NCI-H748 (cell line): ENCODE results near the gene SPRN.
"Not testable (repeated sequence)": the region's sequence is repeated elsewhere in the genome, so short reads cannot be mapped to it uniquely, and the experiment has no call there.

Source experiments
- DNase-seq: peaks from one replicate; lab custom pipeline; 2025; ENCODE audit not compliant: unreplicated experiment; lab: John Stamatoyannopoulos, UW

SPRN gene

GRCh38 chr10:133424601-133425000, at the start of gene SPRN:
TSS of gene SPRN (minus strand) at chr10:133424625. CDS start at chr10:133423681, 944 bp downstream.
- DNase-seq = not testable (repeated sequence)

- DNase-seq = no peak
Measured at GRCh38 chr10:133474027-133474426, 49.6 kb upstream of the SPRN start.

GRCh38 chr10:133473270-133473669, 48.8 kb upstream of the SPRN start:
- no peak for DNase-seq

GRCh38 chr10:133471300-133472109, 47.1 kb upstream of the SPRN start:
- no peak for DNase-seq

GRCh38 chr10:133469205-133469604, 44.8 kb upstream of the SPRN start:
- not testable (repeated sequence) for DNase-seq

- no peak for DNase-seq
Measured at GRCh38 chr10:133467286-133467911, 43.0 kb upstream of the SPRN start.

GRCh38 chr10:133466683-133467275, 42.4 kb upstream of the SPRN start:
- DNase-seq = no peak

- no peak for DNase-seq
Measured at GRCh38 chr10:133465950-133466474, 41.6 kb upstream of the SPRN start.

- DNase-seq = no peak
Measured at GRCh38 chr10:133465191-133465949, 40.9 kb upstream of the SPRN start.

- DNase-seq = no peak
Measured at GRCh38 chr10:133464582-133465031, 40.2 kb upstream of the SPRN start.

- no peak for DNase-seq
Measured at GRCh38 chr10:133462512-133463305, 38.3 kb upstream of the SPRN start.

GRCh38 chr10:133461841-133462240, 37.4 kb upstream of the SPRN start:
- no peak for DNase-seq

- DNase-seq = no peak
Measured at GRCh38 chr10:133461027-133461426, 36.6 kb upstream of the SPRN start.

- DNase-seq = no peak
Measured at GRCh38 chr10:133460208-133460769, 35.9 kb upstream of the SPRN start.

- DNase-seq = no peak
Measured at GRCh38 chr10:133459454-133460207, 35.2 kb upstream of the SPRN start.

- DNase-seq = no peak
Measured at GRCh38 chr10:133458710-133459453, 34.5 kb upstream of the SPRN start.

- no peak for DNase-seq
Measured at GRCh38 chr10:133458021-133458709, 33.7 kb upstream of the SPRN start.
